TTC549 (cell line): ENCODE data around the gene GRID1.

ENCODE experiments used
- FAIRE-seq: peaks from 2 replicates; lab custom pipeline; 2012; peaks lifted over from hg19 to GRCh38; lab: Jason Lieb, UNC

GRID1 gene

GRCh38 chr10:86027346-86027745 lies 339.2 kb downstream of the GRID1 start:
- FAIRE-seq = no peak

- no peak for FAIRE-seq
These were observed 341.1 kb downstream of the GRID1 start for GRCh38 chr10:86025509-86025908.

DNA sequence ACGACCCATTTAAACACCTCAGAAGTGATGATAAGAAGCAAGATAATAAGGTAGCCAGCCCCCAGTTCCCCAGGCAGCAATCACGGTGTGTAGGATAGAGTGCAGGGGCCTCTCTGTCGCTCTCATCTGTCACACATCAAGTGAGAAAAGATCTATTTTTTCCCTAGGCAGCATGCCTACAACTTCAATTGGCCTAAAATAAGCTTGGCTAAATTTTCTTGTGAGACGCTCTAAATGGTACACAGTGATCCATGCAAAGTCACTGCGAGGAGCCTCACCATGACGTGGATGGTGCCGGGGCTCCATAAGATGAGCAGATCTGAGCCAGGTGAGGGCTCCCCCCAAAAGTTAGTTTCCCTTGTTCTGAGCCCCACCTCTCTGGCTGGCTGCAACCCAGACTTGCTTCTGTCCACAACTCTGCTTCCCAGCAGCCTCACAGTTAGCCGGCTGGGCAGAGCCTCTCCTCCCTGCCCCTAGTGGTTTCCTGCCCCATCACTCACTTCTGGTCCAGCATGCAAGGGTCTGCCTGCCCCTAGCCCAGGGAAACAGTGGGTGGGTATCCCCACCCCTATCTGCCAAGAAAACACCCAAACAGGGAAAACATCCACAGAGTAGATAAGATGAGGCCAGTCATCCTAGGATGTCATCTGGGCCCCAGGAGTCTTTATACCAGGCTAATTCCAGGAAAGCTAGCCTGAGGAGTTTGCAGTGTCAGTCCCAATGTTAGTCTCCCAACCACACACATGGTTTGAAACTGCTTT lies 342.1 kb downstream of the GRID1 start:
- FAIRE-seq = no peak

DNA sequence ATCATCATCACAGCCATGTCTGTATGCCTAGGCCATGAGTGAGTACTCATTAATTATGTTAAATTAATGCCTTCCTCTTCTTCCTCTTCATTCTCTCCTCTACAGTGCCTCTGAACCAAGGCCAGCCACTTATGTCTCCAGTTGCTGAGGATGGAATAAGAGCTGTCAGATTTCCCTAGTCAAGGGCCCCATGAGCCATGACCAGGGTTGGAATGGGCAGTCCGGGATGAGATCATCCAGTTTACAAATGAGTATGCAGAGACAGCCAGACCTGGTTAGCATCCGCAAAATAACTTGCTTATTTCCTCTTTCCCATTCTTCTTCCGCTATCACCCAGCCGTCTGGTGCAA lies 342.7 kb downstream of the GRID1 start:
- FAIRE-seq = no peak

DNA sequence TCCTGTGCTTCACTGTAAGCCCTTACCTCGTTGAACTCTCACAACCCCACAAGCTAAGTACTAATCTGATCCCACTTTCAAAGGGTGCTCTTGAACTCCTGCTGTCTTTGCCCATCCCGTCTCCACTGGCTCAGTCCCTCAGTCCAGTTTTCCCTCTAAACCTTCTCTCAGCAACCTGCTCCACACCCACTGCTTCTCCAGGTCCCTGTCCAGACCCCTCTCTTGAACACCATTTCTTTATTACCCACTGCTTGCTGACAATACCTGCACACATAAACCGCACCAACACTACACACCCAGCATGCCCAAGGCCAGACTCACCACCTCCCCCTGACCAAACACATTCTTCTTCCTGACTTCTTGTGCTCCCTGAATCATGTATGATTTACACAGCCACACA lies 343.3 kb downstream of the GRID1 start:
- no peak for FAIRE-seq

DNA sequence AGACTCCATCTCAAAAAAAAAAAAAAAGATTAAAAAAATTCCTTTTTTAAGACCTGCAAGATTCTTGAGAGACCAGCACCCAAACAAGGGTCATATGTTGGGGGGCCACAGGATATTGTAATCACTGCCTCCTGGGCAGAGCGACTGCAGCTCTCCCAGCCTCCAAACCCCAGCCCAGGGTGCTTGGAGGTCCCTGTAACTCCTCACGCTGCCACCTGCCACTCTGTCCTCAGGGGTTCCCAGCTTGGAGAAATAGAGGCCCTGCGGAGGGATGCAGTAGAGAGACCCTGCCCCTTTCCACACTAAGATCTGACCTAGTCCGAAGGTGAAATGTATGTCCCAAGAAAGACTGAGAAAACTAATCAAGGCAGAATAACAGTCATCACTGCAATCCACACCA lies 343.7 kb downstream of the GRID1 start:
- no peak for FAIRE-seq

- FAIRE-seq = no peak
These were observed 346.5 kb downstream of the GRID1 start for GRCh38 chr10:86020134-86020533.

DNA sequence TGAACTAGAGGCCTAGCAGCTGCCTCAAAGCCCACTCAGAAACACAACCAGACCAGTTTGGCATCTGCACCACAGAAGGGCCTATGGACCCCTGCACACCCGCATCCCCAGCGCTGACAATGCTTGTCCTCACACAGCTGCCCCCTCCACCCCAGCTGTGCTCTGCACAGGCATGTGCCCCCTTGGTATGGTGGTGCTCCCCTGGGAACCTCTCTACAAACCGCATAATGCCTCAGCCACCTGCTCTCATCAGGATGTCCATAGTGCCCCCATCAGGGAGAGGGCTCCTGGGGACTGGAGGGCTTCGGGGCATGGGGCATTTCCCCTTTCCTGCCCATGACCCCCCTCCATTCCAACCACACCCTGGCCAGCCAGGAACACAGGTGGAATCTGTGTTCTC lies 347.5 kb downstream of the GRID1 start:
- no peak for FAIRE-seq

DNA sequence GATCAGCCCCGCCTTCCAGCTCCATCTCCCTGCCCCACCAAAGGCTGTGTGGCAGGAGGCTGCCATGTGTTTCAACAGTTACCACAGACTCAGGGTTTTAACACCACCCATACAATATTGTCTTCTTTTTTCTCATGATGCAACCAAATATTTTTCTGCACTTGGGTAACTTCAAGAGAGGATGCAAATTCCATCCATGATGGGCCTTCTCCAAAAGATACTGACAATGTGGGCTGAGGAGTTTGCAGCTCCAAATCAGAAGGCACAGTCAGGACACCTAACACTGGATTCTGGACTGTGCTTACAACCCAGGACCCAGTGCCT lies 347.9 kb downstream of the GRID1 start:
- FAIRE-seq = no peak

DNA sequence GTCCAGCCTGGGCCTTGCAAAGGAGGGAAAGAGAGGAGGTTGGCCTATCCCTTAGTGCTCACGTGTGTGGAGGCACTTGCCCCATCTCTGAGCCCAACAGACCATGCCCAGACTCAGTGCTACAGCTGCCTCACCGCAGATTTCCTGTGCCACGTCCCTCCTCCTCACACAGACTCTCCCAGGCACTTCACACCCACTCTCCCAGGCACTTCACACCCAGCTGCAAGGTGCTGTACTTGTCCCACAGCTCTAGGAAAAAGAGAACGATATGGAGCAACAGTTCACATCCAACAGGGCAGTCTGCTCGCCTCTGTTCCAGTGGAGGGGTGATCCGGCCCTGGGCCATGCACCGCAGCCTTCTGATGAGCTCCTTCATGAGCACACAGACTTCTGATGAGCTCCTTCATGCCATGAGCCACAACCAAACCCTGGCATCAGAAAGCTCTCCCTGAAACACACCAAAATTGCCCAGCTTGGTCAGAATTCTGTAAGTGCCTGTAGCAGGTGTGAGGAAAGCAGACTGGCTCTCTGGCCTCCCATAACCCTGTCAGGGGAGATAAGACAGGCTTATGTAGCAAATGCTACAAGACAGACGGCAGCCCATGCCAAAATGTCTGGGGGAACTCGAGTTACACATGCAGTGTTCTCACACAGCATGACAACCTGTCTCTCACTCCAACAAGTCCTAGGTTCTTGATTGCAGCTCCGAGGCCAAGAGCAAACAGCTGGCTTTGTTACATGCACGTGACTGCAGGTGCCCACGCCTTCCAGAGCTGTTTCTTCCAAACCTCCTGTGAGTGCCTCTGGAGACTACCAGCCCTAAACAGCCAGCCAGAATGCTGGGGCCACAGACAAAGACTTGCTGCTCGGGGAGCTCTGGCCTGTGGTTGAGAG lies 348.5 kb downstream of the GRID1 start:
- FAIRE-seq = no peak

DNA sequence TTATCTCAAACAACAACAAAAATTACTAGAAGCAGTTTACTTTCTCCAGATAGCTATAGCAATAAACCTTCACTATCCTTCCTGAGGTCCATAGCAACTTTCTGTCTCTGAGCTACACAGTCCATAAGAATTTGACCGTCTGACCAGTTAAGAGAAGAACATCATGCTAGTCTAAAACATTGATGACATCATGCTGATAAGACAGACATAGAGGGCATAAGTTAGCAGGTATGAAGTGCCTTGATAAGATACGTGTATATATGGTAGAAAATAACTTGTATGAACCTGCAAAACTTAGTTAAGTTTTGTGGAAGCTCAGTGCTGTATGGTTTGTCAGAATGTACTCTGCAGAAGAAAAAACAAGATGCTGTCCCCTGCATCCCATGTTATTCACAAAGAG lies 353.0 kb downstream of the GRID1 start:
- FAIRE-seq = no peak

GRCh38 chr10:86007171-86007570 lies 359.4 kb downstream of the GRID1 start:
- FAIRE-seq = no peak

- FAIRE-seq = no peak
These were observed 362.3 kb downstream of the GRID1 start for GRCh38 chr10:86004337-86004736.

DNA sequence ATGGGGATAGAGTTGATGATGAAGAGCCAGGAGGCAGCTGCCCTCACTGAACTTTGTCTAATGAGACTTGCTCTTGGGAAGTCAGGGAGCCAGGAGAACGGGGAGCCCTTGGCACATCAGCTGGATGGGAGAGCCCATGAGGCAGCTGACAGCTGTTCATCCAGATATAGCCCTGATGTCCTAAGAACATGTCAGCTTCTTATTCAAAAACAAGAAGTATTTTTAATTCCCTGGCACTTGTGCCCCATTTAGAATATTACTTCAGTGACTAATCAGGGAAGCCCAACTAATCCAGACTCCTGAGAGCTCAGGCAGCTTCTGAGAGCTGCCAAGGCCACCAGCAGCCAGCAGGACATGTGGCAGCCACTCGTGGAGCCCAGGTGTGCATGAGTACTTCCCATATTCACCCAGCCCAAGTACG lies 363.4 kb downstream of the GRID1 start:
- no peak for FAIRE-seq

DNA sequence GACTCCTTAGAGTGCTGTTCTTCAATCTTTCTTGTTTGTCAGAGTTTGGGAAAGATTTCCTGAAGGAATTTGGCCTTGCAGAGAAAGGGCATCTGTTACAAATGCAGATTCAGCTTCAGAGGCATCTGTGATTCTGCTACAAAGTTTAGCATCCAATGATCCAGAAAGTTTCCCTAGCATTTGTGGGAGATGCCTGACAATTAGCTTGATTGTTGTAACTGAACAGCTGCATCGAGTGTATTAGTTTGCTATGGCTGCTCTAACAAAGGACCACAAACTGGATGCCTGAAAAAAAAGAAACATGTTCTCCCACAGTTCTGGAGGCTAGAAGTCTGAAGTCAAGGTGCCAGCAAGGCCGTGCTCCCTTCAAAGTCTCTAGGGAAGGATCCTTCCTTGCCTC lies 365.1 kb downstream of the GRID1 start:
- no peak for FAIRE-seq

GRCh38 chr10:85997544-85997943 lies 369.1 kb downstream of the GRID1 start:
- FAIRE-seq = no peak

DNA sequence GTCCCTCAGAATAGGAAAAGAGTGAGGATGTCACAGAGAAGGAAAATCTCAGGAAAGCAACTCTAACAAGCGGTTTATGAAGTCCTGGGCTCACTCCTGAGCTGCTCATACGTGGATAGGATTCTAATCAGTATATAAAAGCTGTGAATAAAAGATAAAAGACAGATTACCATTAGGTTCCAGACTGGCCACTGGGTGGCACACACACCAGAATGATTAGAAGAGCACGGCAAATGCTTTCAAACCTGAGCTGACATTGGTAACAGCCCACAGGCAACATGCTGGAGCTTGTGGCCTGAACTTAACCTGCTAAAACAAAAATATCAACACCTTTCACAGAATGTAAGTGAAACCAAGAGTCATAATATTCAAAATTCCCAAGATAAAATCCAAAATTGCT lies 370.8 kb downstream of the GRID1 start:
- FAIRE-seq = no peak

DNA sequence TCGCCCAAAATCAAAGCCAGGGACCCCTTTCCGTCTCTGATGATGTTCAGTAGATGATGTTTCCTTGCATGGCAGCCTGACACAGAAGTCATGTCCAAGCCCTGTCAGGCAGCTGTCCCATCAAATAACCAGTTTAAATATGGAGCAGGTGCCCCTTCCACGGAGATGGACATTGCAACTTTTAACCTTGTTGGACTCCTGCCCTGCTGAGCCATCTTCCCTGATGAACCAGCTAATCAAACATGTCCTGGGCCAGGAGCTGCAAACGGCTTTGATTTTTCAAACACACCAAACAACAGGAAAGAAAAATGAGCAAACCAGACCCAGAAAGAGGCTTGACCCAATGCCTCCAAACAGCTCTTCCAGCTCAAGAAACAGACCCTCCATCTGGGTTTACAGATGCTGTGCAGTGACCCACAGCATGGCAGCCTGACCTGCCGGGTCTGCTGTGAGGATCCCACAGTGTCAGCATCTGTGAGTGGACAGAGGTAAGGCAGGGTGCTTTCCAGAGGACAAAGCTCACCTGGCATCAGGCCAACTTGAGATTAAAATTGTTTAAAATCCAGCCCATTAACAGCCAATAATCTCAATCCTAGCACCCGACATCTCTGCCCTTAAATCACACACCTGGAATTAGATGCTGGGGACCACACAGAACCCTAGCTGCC lies 372.6 kb downstream of the GRID1 start:
- FAIRE-seq = no peak

- no peak for FAIRE-seq
These were observed 373.5 kb downstream of the GRID1 start for GRCh38 chr10:85993140-85993539.

GRCh38 chr10:85992324-85992723 lies 374.3 kb downstream of the GRID1 start:
- FAIRE-seq = no peak

- FAIRE-seq = no peak
These were observed 379.8 kb downstream of the GRID1 start for GRCh38 chr10:85986777-85987176.

- FAIRE-seq = no peak
These were observed 383.5 kb downstream of the GRID1 start for GRCh38 chr10:85983051-85983450.

DNA sequence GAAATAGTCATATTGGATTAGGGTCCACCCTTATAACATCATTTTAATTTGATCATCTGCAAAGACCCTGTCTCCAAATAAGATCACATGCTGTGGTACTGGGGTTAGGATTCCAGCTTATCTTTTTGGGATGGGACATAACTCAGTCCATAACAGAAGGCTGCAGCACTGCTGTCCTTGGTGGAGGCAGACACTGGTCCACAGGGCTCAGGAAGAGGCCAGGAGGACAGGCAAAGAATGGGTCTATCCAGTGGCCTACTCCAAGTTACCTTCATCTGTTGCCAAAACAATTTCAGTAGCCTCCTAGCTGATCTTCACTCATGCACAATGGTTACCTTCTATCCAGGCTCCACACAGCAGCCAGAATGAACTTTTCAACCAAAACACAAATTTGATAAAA lies 387.0 kb downstream of the GRID1 start:
- FAIRE-seq = no peak
